ENCODE measurements around the gene ABCC4.

Gene ABCC4

GRCh38 chr13:95250961-95251360, 50.3 kb downstream of the ABCC4 start:
- CTCF ChIA-PET: no interaction called here
- DNase-seq (ENCODE audit: extremely low spot score): no peak
- TF ChIP-seq PKNOX1 (IDR thresholded peaks at IDR 0.05) (no peak), ARNT (IDR thresholded peaks at IDR 0.05) (no peak), NFRKB (IDR thresholded peaks at IDR 0.05) (no peak), BHLHE40 (IDR thresholded peaks at IDR 0.05; ENCODE audit: borderline replicate concordance) (no peak), FOXK2 (IDR thresholded peaks at IDR 0.05) (no peak), ELF4 (IDR thresholded peaks at IDR 0.05) (no peak), CTBP1 (IDR thresholded peaks at IDR 0.05; ENCODE audit: borderline replicate concordance) (no peak), SP1 (IDR thresholded peaks at IDR 0.05) (no peak)
- POLR2A ChIA-PET: no interaction called here

DNA sequence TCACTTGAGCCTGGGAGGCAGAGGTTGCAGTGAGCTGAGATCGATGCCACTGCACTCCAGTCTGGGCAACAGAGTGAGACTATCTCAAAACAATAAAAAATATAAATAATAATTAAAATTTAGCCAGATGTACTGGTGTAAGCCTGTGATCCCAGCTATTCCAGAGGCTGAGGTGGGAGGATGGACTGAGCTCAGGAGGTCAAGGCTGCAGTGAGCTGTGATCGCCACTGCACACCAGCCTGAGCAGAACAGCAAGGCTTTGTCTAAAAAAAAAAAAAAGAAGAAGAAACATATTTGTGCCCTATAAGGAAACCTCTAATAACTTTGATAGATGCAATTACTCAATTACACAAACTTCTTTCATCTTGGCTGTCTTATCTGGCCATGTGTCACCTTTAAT, 52.3 kb downstream of the ABCC4 start:
- POLR2A ChIA-PET: no interaction called here
- DNase-seq (ENCODE audit: extremely low spot score): no peak
- no peak for TF ChIP-seq ELF4 (IDR thresholded peaks at IDR 0.05)
- no peak for TF ChIP-seq CTBP1 (IDR thresholded peaks at IDR 0.05; ENCODE audit: borderline replicate concordance)
- TF ChIP-seq FOXM1 (IDR thresholded peaks at IDR 0.05; ENCODE audit: borderline replicate concordance): no peak
- CTCF ChIA-PET: no interaction called here

GRCh38 chr13:95247852-95248251, 53.4 kb downstream of the ABCC4 start:
- no peak for DNase-seq (ENCODE audit: extremely low spot score)
- ChIA-PET CTCF (no interaction called here), POLR2A (no interaction called here)
- TF ChIP-seq BHLHE40 (IDR thresholded peaks at IDR 0.05; ENCODE audit: borderline replicate concordance): no peak
- no peak for TF ChIP-seq ZNF384 (IDR thresholded peaks at IDR 0.05)
- no peak for TF ChIP-seq CTBP1 (IDR thresholded peaks at IDR 0.05; ENCODE audit: borderline replicate concordance)
- TF ChIP-seq SUZ12 (IDR thresholded peaks at IDR 0.05): no peak
- no peak for TF ChIP-seq LEF1 (IDR thresholded peaks at IDR 0.05; ENCODE audit: borderline replicate concordance)

DNA sequence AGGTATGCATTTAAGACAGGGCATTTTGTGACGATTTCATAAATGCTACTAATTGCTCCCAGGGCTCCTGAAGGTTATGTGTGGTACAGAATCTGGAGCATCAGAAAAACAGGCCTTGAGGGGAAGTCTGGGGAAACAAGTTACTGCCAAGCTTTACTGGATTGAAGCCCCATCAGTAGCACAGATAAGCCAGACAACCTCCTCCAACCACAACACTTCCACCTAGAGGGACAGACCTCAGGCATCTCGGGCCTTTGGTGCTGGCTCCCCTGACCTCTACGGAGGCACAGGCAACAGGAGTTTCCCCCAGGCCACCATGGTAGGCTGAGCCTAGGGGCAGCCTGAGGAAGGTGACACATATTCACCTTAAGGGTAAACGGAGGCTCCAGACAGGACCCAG, 54.1 kb downstream of the ABCC4 start:
- TF ChIP-seq FOXA1 (IDR thresholded peaks at IDR 0.05) (no peak), TARDBP (IDR thresholded peaks at IDR 0.05) (no peak), PKNOX1 (IDR thresholded peaks at IDR 0.05) (no peak), NFRKB (IDR thresholded peaks at IDR 0.05) (no peak), SP1 (IDR thresholded peaks at IDR 0.05) (no peak)
- no peak for DNase-seq (ENCODE audit: extremely low spot score)
- ChIA-PET CTCF (no interaction called here), POLR2A (no interaction called here)

DNA sequence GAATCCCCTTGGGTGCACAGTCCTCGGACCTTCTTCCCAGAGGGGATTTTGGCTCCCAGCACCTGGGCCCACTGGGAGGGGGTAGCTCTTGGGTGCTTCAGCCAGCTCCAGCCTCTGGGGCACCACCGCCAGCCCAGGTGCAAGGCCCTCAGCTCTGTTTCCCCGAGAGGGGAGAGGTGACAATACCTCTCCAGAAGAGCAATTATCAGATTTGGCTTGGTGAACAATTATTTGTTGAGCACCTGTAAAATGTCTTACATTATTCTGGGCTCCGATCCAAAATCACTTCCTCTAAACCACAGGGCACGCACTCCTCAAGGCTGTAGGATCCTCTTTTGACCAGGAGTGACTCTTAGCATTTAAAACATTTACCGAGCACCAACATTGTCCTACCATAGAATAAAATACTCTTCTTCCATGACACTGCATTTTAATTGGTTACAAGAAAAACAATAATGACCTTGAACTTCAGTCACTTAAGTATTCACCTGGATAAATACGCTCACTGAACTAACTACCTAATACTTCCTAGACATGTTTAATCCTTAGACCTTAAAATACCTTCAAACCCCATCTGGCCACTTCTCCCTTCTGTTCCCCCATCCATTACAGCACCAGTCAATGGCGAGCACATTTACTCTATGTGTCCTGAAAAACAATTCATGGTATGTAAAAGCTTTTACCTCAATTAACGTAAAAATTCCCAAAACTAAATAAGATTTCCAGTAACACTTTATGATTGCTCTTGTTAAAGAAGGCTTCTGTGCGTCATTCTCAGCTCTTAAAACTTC, 54.8 kb downstream of the ABCC4 start:
- POLR2A ChIA-PET: no interaction called here
- TF ChIP-seq FOXK2 (IDR thresholded peaks at IDR 0.05): no peak
- no peak for TF ChIP-seq TARDBP (IDR thresholded peaks at IDR 0.05)
- TF ChIP-seq SUZ12 (IDR thresholded peaks at IDR 0.05): no peak
- no peak for DNase-seq (ENCODE audit: extremely low spot score)
- CTCF ChIA-PET: no interaction called here

DNA sequence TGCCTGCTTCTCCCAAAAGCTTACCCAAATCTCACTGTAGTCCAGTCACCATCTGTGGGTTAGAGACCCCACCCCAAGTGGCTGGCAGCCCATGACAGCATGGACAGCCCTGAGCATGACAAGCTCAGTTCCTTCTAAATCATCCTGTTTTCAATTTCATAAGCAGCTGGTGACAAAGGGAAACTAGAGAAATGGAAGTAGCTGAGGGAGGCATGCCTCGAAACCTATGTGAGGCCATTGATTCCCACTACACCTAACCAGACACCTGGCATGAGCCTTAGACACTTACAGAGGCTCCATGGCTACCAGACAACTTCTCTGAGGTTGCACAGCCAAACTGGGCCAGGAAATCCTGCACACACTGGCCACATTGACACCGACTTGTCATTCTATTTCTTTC, 56.2 kb downstream of the ABCC4 start:
- ChIA-PET POLR2A (no interaction called here), CTCF (no interaction called here)
- TF ChIP-seq NFRKB (IDR thresholded peaks at IDR 0.05): no peak
- no peak for TF ChIP-seq TARDBP (IDR thresholded peaks at IDR 0.05)
- TF ChIP-seq ZNF384 (IDR thresholded peaks at IDR 0.05): no peak
- TF ChIP-seq CTBP1 (IDR thresholded peaks at IDR 0.05; ENCODE audit: borderline replicate concordance): no peak
- TF ChIP-seq SUZ12 (IDR thresholded peaks at IDR 0.05): no peak
- TF ChIP-seq FOXK2 (IDR thresholded peaks at IDR 0.05): no peak
- TF ChIP-seq L3MBTL2 (conservative IDR thresholded peaks at IDR 0.05): no peak
- TF ChIP-seq ELF4 (IDR thresholded peaks at IDR 0.05): no peak
- no peak for TF ChIP-seq HDGF (IDR thresholded peaks at IDR 0.05; ENCODE audit: borderline replicate concordance)
- TF ChIP-seq FOXA1 (IDR thresholded peaks at IDR 0.05): no peak
- TF ChIP-seq ARNT (IDR thresholded peaks at IDR 0.05): no peak
- no peak for DNase-seq (ENCODE audit: extremely low spot score)

DNA sequence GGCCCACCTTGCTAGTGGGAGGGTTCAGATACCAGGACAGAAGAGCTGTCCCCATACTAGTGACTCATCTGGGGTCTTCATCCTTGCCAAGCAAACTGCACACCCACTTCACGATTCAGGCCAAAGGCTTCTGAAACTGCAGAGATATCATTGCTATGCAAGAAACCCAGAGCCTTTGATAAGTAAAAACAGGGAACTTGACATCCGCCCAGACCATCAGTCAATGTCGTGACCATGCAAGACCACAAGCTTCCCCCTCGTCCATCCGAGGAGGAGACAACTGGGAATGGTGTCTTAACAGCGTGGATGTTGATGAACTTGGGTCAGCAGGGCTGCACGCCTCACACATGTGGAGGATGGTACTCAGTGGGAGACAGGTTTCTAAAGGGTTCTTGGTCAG, 58.0 kb downstream of the ABCC4 start:
- TF ChIP-seq ELF4 (IDR thresholded peaks at IDR 0.05) (no peak), HDGF (IDR thresholded peaks at IDR 0.05; ENCODE audit: borderline replicate concordance) (no peak)
- DNase-seq (ENCODE audit: extremely low spot score): no peak
- CTCF ChIA-PET: no interaction called here
- POLR2A ChIA-PET: no interaction called here

- ChIA-PET CTCF (no interaction called here), POLR2A (interaction anchor here (0.7 kb wide), 1 partner anchor 42 kb away, joined by 3 read pairs; no protein-coding TSS in a partner anchor)
- no peak for TF ChIP-seq BHLHE40 (IDR thresholded peaks at IDR 0.05; ENCODE audit: borderline replicate concordance)
- no peak for TF ChIP-seq SUZ12 (IDR thresholded peaks at IDR 0.05)
- no peak for TF ChIP-seq SP1 (IDR thresholded peaks at IDR 0.05)
- no peak for TF ChIP-seq TARDBP (IDR thresholded peaks at IDR 0.05)
- TF ChIP-seq ARNT (IDR thresholded peaks at IDR 0.05): no peak
- no peak for TF ChIP-seq ZNF384 (IDR thresholded peaks at IDR 0.05)
- no peak for TF ChIP-seq FOXK2 (IDR thresholded peaks at IDR 0.05)
- no peak for TF ChIP-seq FOXA1 (IDR thresholded peaks at IDR 0.05)
- no peak for TF ChIP-seq NFRKB (IDR thresholded peaks at IDR 0.05)
- no peak for TF ChIP-seq FOXM1 (IDR thresholded peaks at IDR 0.05; ENCODE audit: borderline replicate concordance)
- TF ChIP-seq HDGF (IDR thresholded peaks at IDR 0.05; ENCODE audit: borderline replicate concordance): no peak
- TF ChIP-seq L3MBTL2 (conservative IDR thresholded peaks at IDR 0.05): no peak
- no peak for TF ChIP-seq LEF1 (IDR thresholded peaks at IDR 0.05; ENCODE audit: borderline replicate concordance)
- TF ChIP-seq PKNOX1 (IDR thresholded peaks at IDR 0.05): no peak
- no peak for TF ChIP-seq ELF4 (IDR thresholded peaks at IDR 0.05)
- TF ChIP-seq CTBP1 (IDR thresholded peaks at IDR 0.05; ENCODE audit: borderline replicate concordance): no peak
- DNase-seq (ENCODE audit: extremely low spot score): no peak
These were observed 59.9 kb downstream of the ABCC4 start for GRCh38 chr13:95241321-95241720.

Data from HEK293T (cell line).